Measurements from ENCODE around the gene FGFR3.
"Not testable (repeated sequence)": the region's sequence is repeated elsewhere in the genome, so short reads cannot be mapped to it uniquely, and the experiment has no call there.

The FGFR3 gene

DNA sequence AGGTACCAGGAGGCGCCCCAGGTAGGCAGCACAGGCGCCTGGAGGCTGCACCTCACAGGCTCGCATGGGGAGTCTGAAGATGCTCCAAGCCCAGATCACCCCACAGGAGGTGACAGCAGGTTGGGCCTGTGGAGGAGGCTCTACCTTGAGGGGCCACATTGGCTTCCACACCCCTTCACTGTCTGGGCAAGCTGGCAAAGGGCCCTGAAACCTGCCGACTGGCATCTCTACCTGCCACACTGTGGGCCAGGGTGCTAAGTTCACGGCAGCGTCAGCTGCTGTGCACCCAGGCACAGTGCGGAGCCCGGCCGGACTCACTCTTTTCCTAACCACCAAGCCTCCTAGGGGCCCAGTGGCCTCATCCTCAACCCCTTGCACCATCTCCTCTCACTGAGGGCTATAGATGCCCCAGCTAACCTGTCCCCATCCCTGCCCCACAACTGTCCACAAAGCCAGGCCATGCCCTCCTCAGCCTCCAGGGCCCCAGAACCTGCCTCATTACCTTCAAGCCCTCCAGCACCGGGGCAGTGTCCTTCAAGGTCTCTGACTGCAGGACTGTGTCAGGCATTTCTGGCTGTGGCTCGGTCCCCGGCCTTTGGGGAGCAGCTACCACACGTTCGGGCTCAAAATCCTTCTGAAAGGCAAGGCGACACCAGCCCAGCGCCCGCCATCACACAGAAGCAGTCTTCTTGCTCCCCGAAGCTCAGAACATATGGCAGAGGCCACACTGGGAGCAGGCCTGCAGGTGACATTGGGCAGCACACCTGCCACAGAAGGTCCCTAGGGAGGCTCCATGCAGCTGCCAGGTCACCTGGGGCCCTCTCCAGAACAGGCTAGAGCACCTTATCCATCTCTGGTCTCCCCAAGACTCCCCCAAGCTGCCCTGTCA is 28.8 kb downstream of the FGFR3 start:
- no peak for DNase-seq

DNA sequence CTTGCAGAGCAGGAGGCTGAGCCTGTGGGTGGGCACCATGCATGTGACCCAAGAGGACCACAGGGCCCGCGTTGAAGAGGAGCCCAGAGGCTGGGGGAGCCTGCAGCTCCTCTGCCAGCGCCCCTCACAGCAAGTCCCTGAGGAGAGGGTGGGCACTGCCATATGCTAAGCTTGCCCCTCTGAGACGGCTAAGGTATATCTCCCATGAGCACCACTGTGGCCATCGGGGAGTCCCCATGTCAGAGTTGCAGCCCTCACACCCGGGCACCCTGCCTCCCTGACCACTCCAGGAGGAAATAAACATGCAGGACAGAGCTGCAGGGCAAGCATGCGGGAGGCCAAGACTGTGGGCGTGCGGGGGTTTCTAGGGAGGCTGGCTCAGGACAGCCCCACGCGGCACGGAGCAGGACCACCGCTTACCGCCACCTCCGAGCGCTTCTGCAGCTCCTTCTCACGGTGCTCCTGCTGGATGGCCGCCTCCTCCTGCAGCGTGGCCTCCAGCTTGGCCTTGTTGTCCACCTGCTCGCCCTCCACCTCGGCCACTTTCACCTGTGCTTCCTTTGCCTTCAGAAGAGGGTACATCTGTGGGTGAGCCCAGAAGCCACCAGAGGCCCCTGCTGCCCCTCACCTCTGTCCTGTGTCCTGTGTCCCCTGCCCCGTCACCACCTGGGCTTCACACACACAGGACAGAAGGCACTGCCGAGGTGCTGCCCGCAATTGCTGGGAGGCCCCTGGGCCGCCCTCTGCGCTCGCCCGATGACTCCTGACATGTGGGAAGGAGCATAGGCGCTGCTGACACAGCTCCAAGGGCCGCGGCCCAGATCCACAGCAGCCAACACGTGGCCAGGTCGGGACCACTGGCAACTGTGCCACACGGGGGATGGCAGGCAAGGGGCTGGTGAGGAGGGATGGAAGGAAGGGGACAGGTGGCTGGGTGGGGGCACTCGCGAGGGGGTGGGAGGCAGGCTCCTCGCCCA is 29.8 kb downstream of the FGFR3 start:
- DNase-seq, result no peak

DNA sequence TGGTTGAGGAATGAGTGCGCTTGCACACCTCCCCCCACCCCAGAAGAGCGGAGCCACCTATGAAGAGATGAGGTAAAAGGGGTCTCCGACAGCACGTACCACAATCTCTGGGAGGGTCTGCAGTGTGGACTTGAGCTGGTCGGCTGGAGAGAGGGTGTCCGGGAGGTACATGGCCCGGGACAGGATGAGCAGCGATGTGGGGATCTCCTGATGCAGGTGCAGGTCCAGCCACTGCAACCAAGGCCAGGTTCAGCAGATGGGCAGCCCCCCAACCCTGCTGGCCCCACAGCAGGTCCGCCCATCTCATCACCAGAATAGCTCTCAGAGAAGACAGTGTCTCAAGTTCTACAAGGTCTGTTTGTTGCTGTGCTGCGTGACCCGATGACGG is 30.4 kb downstream of the FGFR3 start:
- DNase-seq, result no peak

DNA sequence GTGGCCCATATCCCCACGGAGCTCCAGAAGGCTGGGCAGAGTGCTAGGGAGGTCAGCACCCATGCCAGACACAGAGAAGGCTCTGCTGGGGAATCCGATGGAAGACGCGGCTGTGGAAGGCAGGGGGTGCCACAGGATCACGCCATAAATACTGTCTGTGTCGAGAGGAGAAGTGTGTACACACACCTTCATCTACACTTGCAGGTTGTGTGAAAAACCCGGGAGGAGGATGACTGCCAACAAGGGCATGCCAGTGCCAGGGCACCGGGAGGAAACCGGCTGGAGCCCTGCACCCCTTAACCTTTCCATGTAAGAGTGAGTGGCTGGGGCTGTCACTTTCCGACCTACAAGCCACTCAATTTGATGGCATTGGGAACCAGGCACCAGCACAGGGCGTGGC is 31.7 kb downstream of the FGFR3 start:
- no peak for DNase-seq

DNA sequence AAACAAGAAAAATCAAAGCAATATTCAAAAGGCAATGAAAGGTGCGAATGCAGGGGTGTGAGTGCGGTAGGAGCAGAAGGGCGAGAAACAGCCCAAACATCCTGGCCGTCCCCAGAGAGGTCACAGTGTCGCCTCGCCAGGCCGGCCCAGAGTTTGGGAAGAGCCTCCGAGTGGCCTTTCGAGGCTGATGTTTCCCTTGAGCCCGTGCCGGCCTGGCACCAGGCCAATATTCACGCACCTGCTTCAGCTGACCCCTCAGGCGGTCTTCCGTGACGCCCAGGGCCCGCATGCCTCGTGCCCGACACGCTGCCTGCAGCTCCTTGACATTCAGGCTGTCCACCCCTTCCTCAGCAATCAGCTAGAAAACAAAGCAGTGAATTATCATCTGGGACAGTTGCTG is 32.2 kb downstream of the FGFR3 start:
- DNase-seq, result no peak

DNA sequence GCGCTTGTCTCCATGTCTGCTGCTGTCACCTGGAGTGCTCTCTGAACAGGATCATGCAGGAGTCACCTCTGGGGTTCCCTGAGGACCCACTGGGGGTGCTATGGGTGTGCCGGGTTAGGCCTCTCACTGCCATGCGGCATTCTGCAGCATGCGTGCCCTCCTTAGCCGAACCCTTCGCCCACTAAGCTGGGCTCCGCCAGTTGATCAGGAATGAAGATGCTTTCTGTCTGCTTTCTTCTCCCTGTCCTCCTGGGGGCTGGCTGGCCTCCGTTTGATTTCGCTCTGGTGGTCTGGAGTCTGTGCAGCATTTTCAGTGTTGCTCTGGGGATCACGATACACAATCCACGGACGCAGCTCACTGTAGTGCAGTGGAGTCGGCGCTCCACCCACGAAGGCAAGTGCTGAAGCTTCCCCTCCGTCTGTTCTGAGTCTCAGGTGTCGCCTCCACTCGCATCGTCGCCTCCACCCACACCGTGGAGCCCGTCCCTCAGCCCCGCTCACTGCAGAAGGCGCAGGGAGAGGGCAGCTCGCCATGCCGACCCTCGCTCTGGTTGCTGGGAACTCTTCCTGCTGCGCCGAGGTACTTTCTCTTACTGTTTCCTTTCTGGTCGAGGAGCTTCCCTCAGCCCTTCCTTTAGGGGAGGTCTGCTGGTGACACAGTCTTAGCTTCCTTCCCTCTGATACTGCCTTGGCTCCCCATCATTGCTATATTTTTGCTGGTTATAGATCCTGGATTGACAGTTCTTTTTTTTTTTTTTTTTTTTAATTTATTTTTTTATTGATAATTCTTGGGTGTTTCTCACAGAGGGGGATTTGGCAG is 33.6 kb downstream of the FGFR3 start:
- DNase-seq, result no peak

DNA sequence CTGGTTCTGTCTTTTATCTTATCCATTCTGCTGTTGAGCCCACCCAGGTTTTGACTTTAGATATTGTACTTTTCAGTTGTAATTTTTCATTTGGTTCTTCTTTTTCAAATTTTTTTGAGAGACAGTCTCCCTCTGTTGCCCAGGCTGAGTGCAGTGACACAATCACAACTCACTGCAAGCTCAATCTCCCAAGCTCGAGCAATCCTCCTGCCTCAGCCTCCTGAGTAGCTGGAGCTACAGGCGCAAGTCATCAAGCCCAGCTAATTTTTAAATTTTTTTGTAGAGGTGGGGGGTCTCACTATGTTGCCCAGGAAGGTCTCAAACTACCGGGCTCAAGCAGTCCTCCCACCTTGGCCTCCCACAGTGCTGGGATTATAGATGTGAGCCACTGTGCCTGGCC is 37.1 kb downstream of the FGFR3 start:
- DNase-seq, result no peak

DNA sequence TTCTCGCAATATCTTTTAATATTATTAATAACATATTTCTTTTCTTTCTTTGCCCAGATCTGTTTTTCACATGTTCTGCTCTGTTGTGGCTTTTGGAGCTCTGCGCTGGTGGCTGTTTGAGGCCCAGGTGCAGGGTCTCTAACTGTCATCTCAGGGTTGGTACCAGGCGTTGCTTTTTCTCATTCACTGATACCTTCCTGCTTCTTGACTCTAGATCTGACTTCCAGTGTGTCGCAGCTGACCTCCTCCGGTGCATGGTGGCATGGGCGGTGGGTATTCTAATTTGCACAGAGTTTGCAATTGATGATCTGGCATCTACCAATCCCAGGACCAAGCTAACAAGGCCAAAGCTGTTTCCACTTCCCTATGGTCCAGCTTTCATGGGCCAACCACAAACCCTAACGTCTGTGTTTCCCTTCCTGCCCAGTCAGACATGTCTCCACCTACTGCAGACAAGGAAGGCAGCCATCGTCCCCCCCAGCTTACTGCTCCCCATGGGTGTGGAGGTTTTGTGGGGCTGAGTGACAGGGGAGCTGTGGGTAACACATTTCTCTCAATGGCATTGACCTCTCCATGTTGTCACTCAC is 37.6 kb downstream of the FGFR3 start:
- no peak for DNase-seq

DNA sequence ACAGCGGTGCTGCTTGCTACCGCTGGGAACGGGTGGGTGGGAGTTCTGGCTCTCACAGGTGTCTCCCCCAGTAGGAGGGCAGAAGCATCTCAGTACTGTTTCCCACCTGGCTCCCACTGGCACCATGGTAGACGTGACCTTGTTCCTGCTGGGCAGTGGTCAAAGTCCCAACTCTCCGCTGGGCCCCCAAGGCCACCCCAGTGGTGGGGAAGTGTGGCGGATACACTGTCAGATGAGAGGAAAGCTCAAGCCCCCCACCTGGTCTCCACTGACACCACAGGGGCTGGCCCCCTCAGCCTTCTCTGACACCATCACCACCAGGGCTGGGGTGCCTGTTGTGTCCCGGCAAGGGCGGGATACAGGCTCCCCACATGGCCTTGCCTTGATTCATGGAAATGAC is 38.2 kb downstream of the FGFR3 start:
- DNase-seq, result no peak

DNA sequence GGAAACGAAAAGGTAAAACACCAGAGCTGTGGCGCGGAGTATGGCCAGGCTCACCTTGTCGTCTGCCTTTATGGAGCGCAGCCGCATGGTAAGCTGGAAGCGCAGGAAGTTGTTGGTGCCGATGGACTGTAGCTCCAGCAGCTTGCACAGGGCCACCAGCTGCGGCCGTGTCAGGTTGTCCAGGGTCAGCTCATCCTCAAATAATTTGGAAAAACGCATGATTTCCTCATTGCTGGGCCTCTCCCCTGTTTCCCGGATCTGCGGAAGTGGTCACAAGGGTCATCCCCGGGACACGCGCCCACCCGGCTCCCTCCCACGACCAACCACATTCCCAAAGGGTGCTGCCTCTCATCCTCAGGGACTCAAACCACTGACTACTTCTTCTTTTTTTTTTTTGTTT is 39.6 kb downstream of the FGFR3 start:
- DNase-seq, result no peak

DNA sequence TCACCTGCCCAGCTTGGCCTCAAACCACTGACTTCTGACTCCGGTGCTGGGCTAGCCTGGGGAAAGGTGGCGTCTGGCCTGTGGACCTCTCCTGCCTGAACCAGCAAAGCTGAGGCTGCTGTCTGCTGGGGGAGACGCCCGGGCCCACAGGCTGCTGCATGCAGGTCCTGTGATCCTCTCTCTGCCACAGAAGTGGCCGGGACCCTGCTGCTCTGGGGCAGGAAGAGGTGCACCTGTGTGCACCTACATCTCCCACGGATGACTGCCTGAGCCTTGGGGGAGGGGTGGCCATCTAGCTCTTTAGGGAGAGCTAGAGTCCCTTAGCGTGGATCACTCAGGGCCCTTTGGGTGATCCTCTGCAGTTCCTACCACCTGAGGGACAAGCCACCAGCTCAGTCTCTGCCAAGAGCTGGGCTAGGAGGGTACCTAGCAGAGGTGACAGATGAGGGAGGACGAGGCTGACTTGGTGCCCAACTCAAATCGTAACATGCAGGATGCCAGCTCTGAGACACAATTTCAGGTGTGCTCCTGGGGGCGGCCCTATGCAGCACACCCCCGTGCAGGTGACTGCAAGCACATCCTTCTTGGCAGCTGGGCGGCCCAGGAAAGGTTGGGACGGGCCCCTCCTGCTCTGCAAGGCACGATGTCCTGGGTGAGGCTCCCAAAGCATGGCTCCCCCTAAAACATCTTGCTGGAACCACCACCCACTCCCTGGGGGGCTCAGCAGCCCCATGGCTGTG is 40.4 kb downstream of the FGFR3 start:
- no peak for DNase-seq

DNA sequence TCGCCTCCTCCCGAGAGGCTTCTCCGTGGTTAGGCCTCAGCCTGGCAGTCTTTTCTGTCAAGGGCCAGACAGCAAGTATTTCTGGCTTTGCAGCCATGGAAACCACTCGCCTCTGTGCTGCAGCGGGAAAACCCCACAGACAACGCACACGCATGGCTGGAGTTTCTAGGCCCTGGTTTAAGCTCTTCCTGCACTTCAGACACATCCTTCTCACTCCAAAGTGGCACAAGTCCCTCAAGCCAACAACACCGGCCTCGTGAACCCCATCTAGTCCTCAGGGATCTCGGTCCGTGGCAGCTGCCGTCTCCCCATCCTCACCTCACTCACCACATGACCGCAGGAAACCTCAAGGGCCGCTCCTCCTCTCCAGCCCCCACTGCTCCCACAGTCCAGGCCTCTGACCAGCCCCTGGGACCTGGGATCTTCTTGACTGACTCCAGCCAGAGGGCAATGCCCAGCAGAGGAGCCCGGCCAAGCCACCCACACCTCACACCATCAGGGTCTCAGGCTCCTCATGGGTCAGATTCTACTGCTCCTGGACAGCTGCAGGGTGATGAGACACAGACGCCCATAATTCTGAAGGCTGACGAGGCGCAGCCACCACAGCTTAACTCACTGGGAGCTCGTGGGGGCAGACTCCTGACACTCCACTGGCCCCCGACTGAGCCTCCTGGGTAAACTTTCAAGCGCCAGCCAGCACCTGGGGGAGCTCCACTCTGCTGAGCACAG is 41.1 kb downstream of the FGFR3 start:
- DNase-seq, result no peak

DNA sequence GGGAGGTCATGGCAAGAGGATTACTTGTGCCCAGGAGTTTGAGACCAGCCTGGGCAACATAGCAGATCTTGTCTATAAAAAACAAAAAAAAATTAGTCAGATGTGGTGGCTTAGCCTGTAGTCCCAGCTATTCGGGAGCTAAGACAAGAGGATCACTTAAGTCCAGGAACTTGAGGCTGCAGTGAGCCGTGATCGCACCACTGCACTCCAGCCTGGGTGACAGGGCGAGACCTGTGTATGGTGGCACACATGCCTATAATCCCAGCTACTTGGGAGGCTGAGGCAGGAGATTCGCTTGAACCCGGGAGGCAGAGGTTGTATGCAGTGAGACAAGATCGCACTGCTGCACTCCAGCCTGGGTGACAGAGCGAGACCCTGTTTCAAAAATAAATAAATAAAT is 42.7 kb downstream of the FGFR3 start:
- DNase-seq, result not testable (repeated sequence)

DNA sequence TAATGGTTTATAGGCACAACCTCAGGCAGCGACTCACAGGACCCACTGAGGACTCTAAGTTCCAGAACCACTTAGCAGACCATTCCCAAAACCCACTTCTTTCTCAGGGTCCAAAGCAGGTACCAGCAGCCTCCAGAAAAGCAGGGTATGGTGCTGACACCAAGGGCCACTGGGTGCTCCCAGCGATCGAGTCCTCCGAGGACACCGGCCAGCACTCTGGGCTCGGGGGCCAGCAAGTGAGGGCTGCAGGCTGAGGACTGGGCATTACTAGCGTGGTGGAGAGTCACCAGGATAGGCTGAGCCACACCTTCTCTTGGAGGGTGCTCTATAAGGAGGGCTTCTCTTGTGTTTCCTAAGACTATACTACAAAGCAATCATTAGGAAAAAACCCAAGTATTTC is 43.6 kb downstream of the FGFR3 start:
- DNase-seq, result no peak

DNA sequence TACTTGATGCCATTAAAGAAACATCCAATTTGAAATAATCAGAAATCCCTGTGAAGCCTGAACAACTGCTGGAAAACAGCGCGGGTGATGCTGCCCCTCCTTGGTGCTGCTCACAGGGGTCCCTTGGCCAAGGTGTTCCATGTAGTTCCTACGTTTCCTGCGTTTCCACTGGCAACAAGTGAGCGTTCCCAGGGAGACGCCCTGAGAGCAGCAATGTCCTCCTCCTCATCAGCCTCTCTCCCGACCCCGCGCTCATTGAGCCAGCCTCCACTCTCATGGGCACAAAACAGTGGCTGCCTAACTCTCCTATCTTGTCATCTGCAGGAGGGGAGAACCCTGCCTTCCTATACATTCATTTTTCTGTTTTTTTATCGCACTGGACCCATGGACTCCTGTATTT is 44.0 kb downstream of the FGFR3 start:
- DNase-seq, result no peak

DNA sequence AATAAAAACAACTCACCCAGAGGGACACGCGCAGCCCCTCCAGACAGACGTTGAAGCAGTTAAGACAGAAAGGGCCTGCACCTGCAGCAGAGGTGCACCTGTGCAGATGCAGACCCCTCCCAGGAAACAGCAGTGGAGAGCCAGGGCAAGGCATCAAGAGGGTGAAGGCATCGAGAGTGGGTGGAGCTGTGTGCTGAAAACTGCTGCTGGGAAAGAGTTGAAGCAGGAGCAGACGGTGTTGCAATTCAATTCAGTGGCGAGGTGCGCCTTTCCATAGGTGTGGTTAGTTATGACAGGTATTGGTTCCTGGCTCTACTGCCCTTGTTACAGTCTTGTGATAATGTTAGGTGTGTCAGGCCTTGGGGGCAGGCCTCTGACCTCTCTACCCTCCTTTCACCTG is 46.2 kb downstream of the FGFR3 start:
- DNase-seq, result no peak

DNA sequence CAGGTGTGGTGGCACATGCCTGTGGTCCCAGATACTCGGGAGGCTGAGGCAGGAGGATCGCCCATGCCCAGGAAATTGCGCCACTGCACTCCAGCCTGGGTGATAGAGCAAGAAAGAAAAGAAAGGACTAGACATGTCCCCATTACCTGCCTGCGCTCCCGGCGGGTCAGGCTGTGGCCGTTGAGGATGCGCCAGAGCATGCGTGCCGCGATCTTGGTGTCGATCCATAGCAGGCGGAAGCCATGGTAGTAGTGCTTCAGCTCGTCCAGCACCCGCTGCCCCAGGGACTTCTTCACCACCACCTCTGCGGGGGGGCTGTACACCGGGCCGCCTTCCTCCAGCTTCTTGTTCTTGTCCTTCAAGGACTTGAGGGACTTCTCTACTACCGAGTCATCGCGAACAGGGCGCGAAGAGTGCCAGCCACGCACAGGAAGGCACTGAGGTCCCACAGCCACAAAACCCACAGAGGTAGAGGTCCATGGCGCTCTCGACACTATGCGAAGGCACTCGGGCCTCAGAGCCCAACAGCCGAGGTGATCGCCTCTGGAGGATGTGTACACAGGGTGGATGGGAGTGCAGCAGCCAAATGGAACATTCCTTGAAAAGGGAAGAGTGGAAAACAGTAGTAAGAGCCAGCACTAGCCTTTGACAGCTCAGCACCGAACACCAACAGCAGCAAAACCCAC is 48.3 kb downstream of the FGFR3 start:
- no peak for DNase-seq

DNA sequence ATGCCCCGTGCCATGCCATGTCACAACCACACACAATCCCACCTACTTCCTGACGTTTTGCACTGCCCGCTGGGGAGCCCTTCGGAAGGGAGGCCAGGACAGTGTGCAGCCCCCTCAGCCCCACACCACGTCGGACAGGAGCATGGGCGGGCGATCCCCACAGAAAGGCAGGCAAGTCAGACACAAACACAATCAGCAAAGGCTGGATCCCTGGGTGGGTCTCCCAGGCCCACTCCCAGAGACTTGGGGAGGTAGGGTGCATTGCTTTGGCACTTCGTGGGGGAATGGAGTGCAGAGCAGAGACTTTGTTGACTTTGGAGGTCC is 48.8 kb downstream of the FGFR3 start:
- no peak for DNase-seq

DNA sequence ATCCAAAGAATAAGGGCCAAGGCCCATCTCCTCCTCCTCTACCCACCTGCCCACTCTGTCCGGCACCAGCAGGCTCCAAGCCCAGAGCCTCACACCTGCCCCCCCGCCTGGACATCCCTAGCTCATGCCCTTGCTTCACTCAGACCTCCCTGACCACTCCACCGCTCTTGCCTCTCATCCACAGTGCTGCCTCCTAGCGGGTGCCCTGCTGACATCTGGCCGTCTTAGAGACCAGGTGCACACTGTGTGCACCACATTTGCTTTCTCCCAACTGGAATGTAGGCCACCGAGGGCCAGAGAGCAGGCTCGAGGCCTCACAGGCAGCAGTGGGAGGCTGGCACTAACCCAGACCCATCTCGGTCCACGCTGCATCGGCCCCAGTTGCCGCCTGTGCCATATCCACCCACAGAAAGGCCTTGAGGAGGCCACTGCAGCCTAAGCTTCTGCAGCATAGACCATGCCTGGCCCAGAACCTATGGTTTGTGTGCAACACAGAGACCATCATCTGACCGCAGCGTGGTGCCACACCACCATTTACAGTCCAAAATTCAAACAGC is 49.3 kb downstream of the FGFR3 start:
- DNase-seq, result no peak

DNA sequence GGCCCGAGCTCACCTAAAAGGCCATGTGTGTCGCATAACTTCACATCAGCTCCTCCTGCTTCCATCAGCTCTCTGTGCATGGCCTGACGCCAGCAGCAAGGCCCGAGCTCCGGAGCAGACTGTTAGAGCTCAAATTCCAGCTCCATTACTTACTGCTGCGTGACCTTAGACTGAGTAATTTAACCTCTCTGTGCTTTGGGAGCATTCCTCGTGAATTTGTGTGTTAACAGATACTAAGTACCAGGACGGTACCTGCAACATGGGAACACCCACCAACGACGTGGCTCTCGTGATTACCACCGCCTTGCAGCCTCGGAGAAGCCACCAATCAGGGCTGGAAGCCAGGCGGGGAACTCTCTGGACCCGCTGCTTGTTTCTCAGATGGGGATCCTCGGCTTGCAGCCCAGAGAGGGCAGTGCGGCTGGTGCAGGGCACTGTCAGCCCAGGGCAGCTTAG is 49.9 kb downstream of the FGFR3 start:
- DNase-seq, result no peak
